GM10248 (cell line): ENCODE results near the gene TAF13.

Experiments
- CTCF ChIA-PET: fragments of 300-600 bp; sonication (Branson Sonifier 250); formaldehyde crosslinking; extraction: SDS; loops from one replicate; lab custom pipeline; 2021; ENCODE audit warnings: antibody characterized with exemption; lab: Yijun Ruan, JAX
- POLR2A ChIA-PET: fragments of 350-650 bp; sonication (Branson Sonifier 250); formaldehyde crosslinking; extraction: SDS; loops from one replicate; lab custom pipeline; 2020; ENCODE audit warnings: antibody characterized with exemption; lab: Yijun Ruan, JAX
- DNase-seq: peaks from one replicate; pipeline ENCODE4 v3.0.0; 2012; ENCODE audit errors: extremely low spot score
- CTCF ChIP-seq: IDR thresholded peaks from 2 replicates; pipeline ENCODE4 v1.5.1; 2012; ENCODE audit warnings: mild to moderate bottlenecking, low read depth; ENCODE audit errors: extremely low read depth, missing control alignments, control extremely low read depth

Gene TAF13

GRCh38 chr1:109079240-109079622 lies 3.4 kb upstream of the TAF13 start:
- TF ChIP-seq CTCF: no peak
- CTCF ChIA-PET: no interaction called here
- DNase-seq: no peak
- POLR2A ChIA-PET: no interaction called here

GRCh38 chr1:109078317-109078716 lies 2.5 kb upstream of the TAF13 start:
- no peak for TF ChIP-seq CTCF
- ChIA-PET CTCF (interaction anchor here (0.9 to 1.2 kb wide), 2 partner anchors 8 to 33 kb away, joined by 3 to 4 read pairs; no protein-coding TSS in a partner anchor), POLR2A (no interaction called here)
- no peak for DNase-seq

- DNase-seq: no peak
- POLR2A ChIA-PET: no interaction called here
- no peak for TF ChIP-seq CTCF
- CTCF ChIA-PET: interaction anchor here (1.0 to 1.3 kb wide), 4 partner anchors 8 to 21 kb away, joined by 3 to 5 read pairs (median 3); partner anchors contain the start of gene TMEM167B
Observed at GRCh38 chr1:109069294-109069693, 6.5 kb downstream of the TAF13 start.

- ChIA-PET CTCF (interaction anchor here (1.1 kb wide), 3 partner anchors 10 to 95 kb away, joined by 3 read pairs; no protein-coding TSS in a partner anchor), POLR2A (interaction anchor here (1.2 kb wide), 1 partner anchor 26 kb away, joined by 3 read pairs; the partner anchor contains the start of gene WDR47)
- no peak for TF ChIP-seq CTCF
- DNase-seq: no peak
Observed at GRCh38 chr1:109067883-109068282, 7.9 kb downstream of the TAF13 start.

- ChIA-PET CTCF (no interaction called here), POLR2A (interaction anchor here (0.6 kb wide), 1 partner anchor 78 kb away, joined by 3 read pairs; no protein-coding TSS in a partner anchor)
- no peak for TF ChIP-seq CTCF
- DNase-seq: no peak
Observed at GRCh38 chr1:109065137-109065536, 10.7 kb downstream of the TAF13 start.

- DNase-seq: no peak
- ChIA-PET POLR2A (interaction anchor here (0.9 kb wide), 1 partner anchor 39 kb away, joined by 3 read pairs; no protein-coding TSS in a partner anchor), CTCF (interaction anchor here (1.0 to 1.5 kb wide), 5 partner anchors 15 to 76 kb away, joined by 3 to 6 read pairs (median 4); partner anchors contain the start of gene WDR47)
- no peak for TF ChIP-seq CTCF
Observed at GRCh38 chr1:109061183-109061582, 14.6 kb downstream of the TAF13 start.
